Cerebellar nuclear complex (tissue), 1 donor: ENCODE results near the gene FBLIM1.
"Not testable (repeated sequence)": the region's sequence is repeated elsewhere in the genome, so short reads cannot be mapped to it uniquely, and the experiment has no call there.

ENCODE experiments used
- DNase-seq, 2 experiments: peaks; one replicate each; lab custom pipeline; 2025; lab: John Stamatoyannopoulos, UW

The FBLIM1 gene

DNA sequence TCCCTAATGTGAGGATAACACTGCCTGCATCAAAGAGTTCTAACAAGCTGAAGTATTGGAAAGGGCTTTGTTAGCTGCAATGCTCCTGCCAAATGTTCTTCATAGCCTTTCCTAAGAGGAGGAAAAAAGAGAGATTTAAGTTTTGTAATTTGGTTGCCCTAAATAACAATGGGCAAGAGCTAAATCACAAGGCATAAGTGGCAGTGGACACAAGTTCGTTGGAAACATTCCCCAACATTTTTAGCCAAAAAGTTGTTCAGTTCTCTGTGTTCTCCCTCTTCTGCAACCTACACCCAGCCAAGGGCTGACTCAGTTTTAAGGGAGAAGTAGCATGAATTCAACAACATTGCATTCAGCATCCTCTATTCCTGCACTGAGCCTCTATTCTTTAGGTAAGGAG lies 51.5 kb downstream of the FBLIM1 start:
- no peak for DNase-seq

GRCh38 chr1:15816674-15817073 lies 58.1 kb downstream of the FBLIM1 start:
- no peak for DNase-seq

- no peak for DNase-seq
These were observed 61.9 kb downstream of the FBLIM1 start for GRCh38 chr1:15820478-15820877.

- DNase-seq, result no peak
These were observed 67.2 kb downstream of the FBLIM1 start for GRCh38 chr1:15825800-15826199.

GRCh38 chr1:15826810-15827507 lies 68.4 kb downstream of the FBLIM1 start:
- DNase-seq, result no peak

DNA sequence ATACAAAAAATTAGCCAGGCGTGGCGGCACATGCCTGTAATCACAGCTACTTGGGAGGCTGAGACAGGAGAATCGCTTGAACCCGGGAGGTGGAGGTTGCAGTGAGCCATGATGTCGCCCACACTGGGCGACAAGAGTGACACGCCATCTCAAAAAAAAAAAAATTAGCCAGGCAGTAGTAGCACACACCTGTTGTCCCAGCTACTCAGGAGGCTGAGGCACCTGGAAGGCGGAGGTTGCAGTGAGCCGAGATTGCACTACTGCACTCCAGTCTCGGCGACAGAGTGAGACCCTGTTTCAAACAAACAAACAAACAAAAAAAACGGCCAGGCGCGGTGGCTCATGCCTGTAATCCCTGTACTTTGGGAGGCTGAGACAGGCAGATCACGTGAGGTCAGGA lies 69.0 kb downstream of the FBLIM1 start:
- DNase-seq, result not testable (repeated sequence)

- not testable (repeated sequence) for DNase-seq
These were observed 70.3 kb downstream of the FBLIM1 start for GRCh38 chr1:15828931-15829330.

DNA sequence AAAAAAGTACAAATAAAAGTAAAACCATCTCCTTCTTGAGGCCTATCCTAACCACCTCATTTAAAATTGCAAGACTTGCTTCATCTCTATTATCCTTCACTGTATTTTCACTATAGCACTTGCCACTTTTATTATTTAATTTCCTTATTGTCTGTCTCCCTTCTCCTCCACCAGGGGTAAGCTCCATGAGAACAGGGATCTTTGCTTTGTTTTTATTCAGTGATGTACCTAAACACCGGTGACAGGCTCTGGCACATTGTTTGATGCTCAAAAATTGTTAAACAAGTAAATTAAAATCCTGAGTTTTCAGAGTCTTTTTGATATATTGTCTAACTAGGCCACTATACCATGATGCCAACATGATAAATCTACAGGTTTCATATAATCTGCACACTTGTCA lies 71.7 kb downstream of the FBLIM1 start:
- no peak for DNase-seq

GRCh38 chr1:15833069-15833679 lies 74.6 kb downstream of the FBLIM1 start:
- DNase-seq, result no peak

- DNase-seq, result peak in 1 of 2 experiments; percentile 26
These were observed 75.3 kb downstream of the FBLIM1 start for GRCh38 chr1:15833842-15834405.

- peak in 1 of 2 experiments; percentile 36 for DNase-seq
These were observed 76.0 kb downstream of the FBLIM1 start for GRCh38 chr1:15834406-15835204.

GRCh38 chr1:15835205-15835740 lies 76.7 kb downstream of the FBLIM1 start:
- no peak for DNase-seq

DNA sequence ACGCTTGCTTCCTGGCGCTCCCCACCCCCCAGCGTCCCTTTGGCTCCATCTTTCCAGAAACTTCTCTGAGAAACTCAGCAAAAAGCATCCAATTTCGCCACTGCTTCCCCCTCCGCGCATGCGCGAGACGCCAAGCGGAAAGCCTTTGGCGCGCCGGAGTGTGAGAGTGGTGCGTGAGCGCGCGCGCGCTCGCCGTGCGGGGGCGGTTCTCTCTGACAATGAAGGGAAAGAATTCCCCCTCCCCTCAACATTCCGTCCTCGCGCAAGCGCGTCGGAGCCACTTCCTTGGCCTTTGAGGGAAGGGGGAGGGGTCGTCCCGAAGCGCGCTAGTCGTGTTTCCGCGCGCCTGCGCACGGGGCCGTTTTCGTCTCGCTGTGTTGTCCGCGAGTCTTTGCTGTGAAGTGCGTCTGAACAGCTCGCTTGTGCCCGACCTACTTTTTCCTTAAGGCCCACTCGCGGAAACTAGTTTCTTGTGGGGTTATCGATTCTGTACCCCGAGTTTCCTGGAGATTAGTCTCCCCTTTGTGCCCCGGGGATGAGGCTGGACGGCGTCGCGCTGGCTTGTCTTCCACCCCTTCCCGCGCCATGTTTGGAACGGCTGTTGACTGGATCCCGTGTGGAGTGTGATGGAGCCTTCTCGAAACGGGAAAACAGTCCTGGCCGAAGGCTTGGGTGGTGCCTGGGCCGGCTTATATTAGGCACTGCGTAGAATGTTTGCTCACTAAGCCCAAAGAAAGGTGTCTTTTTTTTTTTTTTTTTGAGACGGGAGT lies 77.3 kb downstream of the FBLIM1 start:
- peak; percentile 73 to 96 for DNase-seq
